GM18499 (cell line): Measurements from ENCODE around the gene RPL22.

Experiments used
- ATAC-seq: cut with Tn5 transposase; IDR thresholded peaks from one replicate; pipeline ENCODE4 v1.9.1; 2021; ENCODE audit warnings: moderate number of reproducible peaks; ENCODE audit not compliant: insufficient read depth, unreplicated experiment

RPL22 gene

GRCh38 chr1:6140413-6140812 lies 59.0 kb downstream of the RPL22 start:
- no peak for ATAC-seq

GRCh38 chr1:6137758-6138157 lies 61.6 kb downstream of the RPL22 start:
- ATAC-seq: no peak

GRCh38 chr1:6136516-6137220 lies 62.7 kb downstream of the RPL22 start:
- ATAC-seq: no peak
